ENCODE results near the gene EPHB3.

Gene EPHB3

DNA sequence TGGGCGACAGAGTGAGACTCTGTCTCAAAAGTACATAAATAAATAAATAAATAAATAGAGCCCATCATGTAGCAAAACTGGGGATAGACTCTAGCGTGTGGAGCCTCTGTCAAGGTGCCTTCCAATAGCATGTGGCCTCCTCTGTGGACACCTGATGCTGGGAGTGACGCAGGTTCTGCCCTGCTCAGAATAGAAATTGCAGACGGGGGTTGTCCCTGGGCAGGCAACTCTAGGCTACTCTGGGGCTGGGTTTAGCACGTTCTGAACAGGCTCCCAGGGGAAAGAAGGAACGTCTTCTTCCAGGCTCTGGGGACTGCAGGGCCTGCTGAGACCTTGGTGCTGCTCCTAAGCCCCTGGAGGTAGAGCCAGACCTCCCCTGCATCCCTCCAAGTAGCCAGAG lies 65.3 kb downstream of the EPHB3 start:
- DNase-seq (ENCODE audit: low read depth), result no peak

DNA sequence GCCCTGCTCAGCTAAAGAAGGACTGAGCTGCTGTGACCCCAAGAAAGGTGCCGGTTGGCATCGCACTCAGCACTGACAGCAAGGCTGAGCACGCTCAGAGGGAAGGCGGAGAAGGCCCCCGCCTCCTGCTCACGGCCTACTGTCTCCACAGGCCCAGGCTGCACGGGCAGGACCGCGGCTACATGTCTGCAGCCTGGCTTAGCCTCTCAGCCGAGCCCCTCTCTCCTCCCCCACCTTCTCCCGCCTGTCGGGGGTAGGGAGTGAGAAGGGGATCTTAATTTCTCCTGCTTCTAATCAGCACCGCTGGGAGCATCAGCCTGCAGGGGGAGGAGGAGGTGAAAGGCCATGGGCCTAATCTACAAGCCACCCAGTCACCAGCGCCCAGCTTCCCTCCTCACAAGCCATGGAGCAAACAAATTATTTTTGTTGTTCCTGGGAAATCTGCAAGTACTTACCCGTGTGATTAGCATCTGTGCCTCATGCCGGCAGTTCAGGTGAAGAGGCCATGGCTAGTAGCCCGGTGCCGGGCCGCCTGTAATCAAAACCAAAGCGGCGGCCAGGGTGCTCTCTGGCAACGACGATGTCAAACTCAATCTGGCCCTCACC lies 68.1 kb downstream of the EPHB3 start:
- no peak for DNase-seq (ENCODE audit: low read depth)

DNA sequence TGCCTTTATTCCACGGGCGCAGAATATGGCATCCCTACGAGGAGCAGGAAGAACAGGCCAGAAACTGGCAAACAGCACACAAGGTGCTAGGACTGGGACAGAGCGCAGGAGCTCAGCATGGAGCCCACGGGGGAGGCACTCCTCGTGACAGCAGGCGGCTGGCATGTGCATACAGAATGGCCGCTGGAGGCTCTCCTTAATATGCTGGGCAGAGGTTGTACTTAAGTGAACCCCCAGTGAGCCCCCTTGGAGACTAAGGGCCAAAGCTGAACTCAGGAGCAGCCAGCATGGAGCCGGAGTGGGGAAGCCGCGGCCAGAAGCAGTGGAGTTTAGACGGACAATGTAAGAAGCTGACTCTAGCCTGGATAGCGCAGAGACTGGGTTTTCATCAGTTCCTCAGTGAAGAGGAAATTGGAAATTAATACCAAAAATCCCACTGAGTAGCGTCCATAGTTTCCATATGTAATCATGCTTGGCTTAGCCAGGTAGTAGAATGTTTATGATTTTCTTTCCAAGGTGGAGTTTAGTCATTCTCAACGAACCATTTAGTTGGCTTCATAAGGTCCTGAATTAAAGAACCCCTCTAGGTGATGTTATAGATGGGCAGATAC lies 69.4 kb downstream of the EPHB3 start:
- no peak for DNase-seq (ENCODE audit: low read depth)

DNA sequence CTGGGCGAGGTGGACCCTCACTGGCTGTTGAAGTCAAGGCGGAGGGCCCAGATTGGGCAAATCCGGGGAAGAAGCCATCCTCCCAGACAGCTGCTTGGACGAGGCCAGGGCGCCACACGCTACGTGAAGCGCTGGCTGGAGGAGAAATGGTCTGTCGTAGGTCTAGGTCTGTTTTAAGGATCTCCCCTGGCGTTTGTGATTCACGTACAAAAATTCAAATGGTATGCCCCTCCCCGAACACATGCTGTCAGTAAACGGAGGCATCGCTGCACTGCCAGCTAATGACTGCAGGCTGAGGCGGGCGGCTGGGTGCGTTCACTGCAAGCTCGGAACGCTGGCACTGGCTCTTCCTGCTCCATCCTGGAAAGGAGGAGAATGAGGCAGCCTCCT lies 69.9 kb downstream of the EPHB3 start:
- DNase-seq (ENCODE audit: low read depth), result no peak

Measured in activated T-helper 9 cell treated with anti-CD3 and anti-CD28 coated beads, Interleukin-2, amount 50 U/mL, for 16 hours (primary cell).